ENCODE data around the gene U2SURP. TPM values are rescaled to one million over a fixed set of nuclear protein-coding genes. Genes with fewer than 3 reads are reported as not detected.
"Not testable (repeated sequence)": the region's sequence is repeated elsewhere in the genome, so short reads cannot be mapped to it uniquely, and the experiment has no call there.

U2SURP gene
- total RNA-seq, 1 donor, result 85.0 TPM

GRCh38 chr3:143037867-143038266 lies 36.5 kb downstream of the U2SURP start:
- Histone ChIP-seq H3K36me3 (ENCODE audit: insufficient read depth, low read length) (peaks cover 30% of the 10 kb centered on the region), H2AFZ (ENCODE audit: low read length) (no peak overlapping the region), H3K79me2 (ENCODE audit: insufficient read depth, low read length) (no peaks in the 10 kb centered on the region), H3K4me2 (ENCODE audit: insufficient read depth, low read length) (no peak overlapping the region), H4K20me1 (ENCODE audit: insufficient read depth, low read length) (no peaks in the 10 kb centered on the region), H3K9me3 (ENCODE audit: low read depth, low read length) (no peaks in the 10 kb centered on the region), H3K27ac (ENCODE audit: low read depth, low read length) (no peak overlapping the region), H3K27me3 (ENCODE audit: insufficient read depth, low read length) (no peaks in the 10 kb centered on the region), H3K4me3 (ENCODE audit: insufficient read depth, low read length) (no peak overlapping the region), H3K4me1 (ENCODE audit: insufficient read depth, low read length) (no peaks in the 10 kb centered on the region)
- peak; percentile 31 for TF ChIP-seq CTCF (IDR thresholded peaks at IDR 0.05; ENCODE audit: extremely low read depth, low read depth, low read length)
- DNase-seq (ENCODE audit: insufficient read length, low spot score, missing footprints), result no peak

GRCh38 chr3:143040261-143040879 lies 39.0 kb downstream of the U2SURP start:
- peaks cover 19% of the 10 kb centered on the region for H3K36me3 ChIP-seq (ENCODE audit: insufficient read depth, low read length)

GRCh38 chr3:143041903-143042302 lies 40.5 kb downstream of the U2SURP start:
- DNase-seq (ENCODE audit: insufficient read length, low spot score, missing footprints), result no peak
- Histone ChIP-seq H3K9me3 (ENCODE audit: low read depth, low read length) (no peaks in the 10 kb centered on the region), H3K27ac (ENCODE audit: low read depth, low read length) (no peak overlapping the region), H3K27me3 (ENCODE audit: insufficient read depth, low read length) (no peaks in the 10 kb centered on the region), H3K4me1 (ENCODE audit: insufficient read depth, low read length) (no peaks in the 10 kb centered on the region), H3K36me3 (ENCODE audit: insufficient read depth, low read length) (peaks cover 13% of the 10 kb centered on the region), H2AFZ (ENCODE audit: low read length) (no peak overlapping the region), H4K20me1 (ENCODE audit: insufficient read depth, low read length) (no peaks in the 10 kb centered on the region), H3K4me3 (ENCODE audit: insufficient read depth, low read length) (no peak overlapping the region), H3K4me2 (ENCODE audit: insufficient read depth, low read length) (no peak overlapping the region), H3K79me2 (ENCODE audit: insufficient read depth, low read length) (no peaks in the 10 kb centered on the region)
- no peak for TF ChIP-seq CTCF (IDR thresholded peaks at IDR 0.05; ENCODE audit: extremely low read depth, low read depth, low read length)

More at GRCh38 chr3:143040261-143040879, 39.0 kb downstream of the U2SURP start:
- H3K4me1 ChIP-seq (ENCODE audit: insufficient read depth, low read length), result no peaks in the 10 kb centered on the region
- H3K9me3 ChIP-seq (ENCODE audit: low read depth, low read length), result no peaks in the 10 kb centered on the region
- no peaks in the 10 kb centered on the region for H3K79me2 ChIP-seq (ENCODE audit: insufficient read depth, low read length)
- no peak overlapping the region for H3K4me2 ChIP-seq (ENCODE audit: insufficient read depth, low read length)
- no peak overlapping the region for H2AFZ ChIP-seq (ENCODE audit: low read length)
- TF ChIP-seq CTCF (IDR thresholded peaks at IDR 0.05; ENCODE audit: extremely low read depth, low read depth, low read length), result peak; percentile 61
- no peaks in the 10 kb centered on the region for H3K27me3 ChIP-seq (ENCODE audit: insufficient read depth, low read length)
- DNase-seq (ENCODE audit: insufficient read length, low spot score, missing footprints), result peak; percentile 25
- H4K20me1 ChIP-seq (ENCODE audit: insufficient read depth, low read length), result no peaks in the 10 kb centered on the region
- no peak overlapping the region for H3K4me3 ChIP-seq (ENCODE audit: insufficient read depth, low read length)
- no peak overlapping the region for H3K27ac ChIP-seq (ENCODE audit: low read depth, low read length)

- H3K27me3 ChIP-seq (ENCODE audit: insufficient read depth, low read length), result no peaks in the 10 kb centered on the region
- no peaks in the 10 kb centered on the region for H3K4me1 ChIP-seq (ENCODE audit: insufficient read depth, low read length)
- no peaks in the 10 kb centered on the region for H3K79me2 ChIP-seq (ENCODE audit: insufficient read depth, low read length)
- no peak overlapping the region for H3K4me3 ChIP-seq (ENCODE audit: insufficient read depth, low read length)
- no peaks in the 10 kb centered on the region for H3K9me3 ChIP-seq (ENCODE audit: low read depth, low read length)
- no peak overlapping the region for H3K27ac ChIP-seq (ENCODE audit: low read depth, low read length)
- peaks cover 19% of the 10 kb centered on the region for H3K36me3 ChIP-seq (ENCODE audit: insufficient read depth, low read length)
- TF ChIP-seq CTCF (IDR thresholded peaks at IDR 0.05; ENCODE audit: extremely low read depth, low read depth, low read length), result no peak
- DNase-seq (ENCODE audit: insufficient read length, low spot score, missing footprints), result peak; percentile 80
- H3K4me2 ChIP-seq (ENCODE audit: insufficient read depth, low read length), result no peak overlapping the region
- no peaks in the 10 kb centered on the region for H4K20me1 ChIP-seq (ENCODE audit: insufficient read depth, low read length)
- no peak overlapping the region for H2AFZ ChIP-seq (ENCODE audit: low read length)
Observed at GRCh38 chr3:143045639-143046038, 44.3 kb downstream of the U2SURP start.

- H3K4me3 ChIP-seq (ENCODE audit: insufficient read depth, low read length); H3K4me2 ChIP-seq (ENCODE audit: insufficient read depth, low read length); H3K27me3 ChIP-seq (ENCODE audit: insufficient read depth, low read length); H3K27ac ChIP-seq (ENCODE audit: low read depth, low read length); H3K79me2 ChIP-seq (ENCODE audit: insufficient read depth, low read length); DNase-seq (ENCODE audit: insufficient read length, low spot score, missing footprints); H3K4me1 ChIP-seq (ENCODE audit: insufficient read depth, low read length); H2AFZ ChIP-seq (ENCODE audit: low read length); H3K9me3 ChIP-seq (ENCODE audit: low read depth, low read length); H4K20me1 ChIP-seq (ENCODE audit: insufficient read depth, low read length): not testable (repeated sequence)
- H3K36me3 ChIP-seq (ENCODE audit: insufficient read depth, low read length), result peaks cover 23% of the 10 kb centered on the region
Observed at GRCh38 chr3:143046075-143046474, 44.7 kb downstream of the U2SURP start.
